Fibroblast of lung (primary cell): ENCODE measurements around the gene NOX4. TPM values are rescaled to one million over a fixed set of nuclear protein-coding genes. Genes with fewer than 3 reads are reported as not detected.

Experiments
- DNase-seq, 2 donors: peaks; one replicate each; pipeline versions ENCODE4 v3.0.0 to v3.0.0-alpha.2; 2010; ENCODE audit warnings: low read depth in 2 of 2
- H2AFZ ChIP-seq: 2 replicates; pipeline ENCODE4 v1.5.1; 2012; ENCODE audit warnings: low read length, control low read depth, inconsistent platforms
- H3K27ac ChIP-seq: 2 replicates; pipeline ENCODE4 v1.5.1; 2011; ENCODE audit warnings: low read length, control low read depth; ENCODE audit not compliant: insufficient read depth
- H3K27me3 ChIP-seq: 2 replicates; pipeline ENCODE4 v1.5.1; 2011; ENCODE audit warnings: mild to moderate bottlenecking, low read length; ENCODE audit not compliant: control insufficient read depth, insufficient read depth
- H3K36me3 ChIP-seq: 2 replicates; pipeline ENCODE4 v1.5.1; 2011; ENCODE audit warnings: low read length; ENCODE audit not compliant: control insufficient read depth, insufficient read depth
- H3K4me1 ChIP-seq: 2 replicates; pipeline ENCODE4 v1.5.1; 2011; ENCODE audit warnings: low read length; ENCODE audit not compliant: control insufficient read depth, insufficient read depth; ENCODE audit errors: extremely low read depth
- H3K4me2 ChIP-seq: 2 replicates; pipeline ENCODE4 v1.5.1; 2011; ENCODE audit warnings: low read length, control low read depth; ENCODE audit not compliant: insufficient read depth; ENCODE audit errors: extremely low read depth
- H3K4me3 ChIP-seq, 4 experiments: fragments of 200-600 bp in 1 of 4; sonication (generic) in 1 of 4; replicated peaks in 1 of 4; 2 replicates each; pipeline ENCODE4 v1.5.1; 2011 to 2016; ENCODE audit warnings: low read length in 4 of 4, low read depth in 3 of 4, mild to moderate bottlenecking in 3 of 4, control low read depth in 2 of 4, inconsistent platforms in 1 of 4, mixed read lengths in 1 of 4; ENCODE audit not compliant: insufficient read depth in 1 of 4; ENCODE audit errors: control extremely low read depth in 1 of 4
- H3K79me2 ChIP-seq: 2 replicates; pipeline ENCODE4 v1.5.1; 2012; ENCODE audit warnings: mild to moderate bottlenecking, low read length, inconsistent platforms; ENCODE audit not compliant: control insufficient read depth, insufficient read depth
- H3K9ac ChIP-seq: 2 replicates; pipeline ENCODE4 v1.5.1; 2011; ENCODE audit warnings: mild to moderate bottlenecking, low read length, control low read depth; ENCODE audit not compliant: insufficient read depth
- H3K9me3 ChIP-seq: 2 replicates; pipeline ENCODE4 v1.5.1; 2012; ENCODE audit warnings: low read depth, low read length; ENCODE audit not compliant: control insufficient read depth, insufficient read depth
- H4K20me1 ChIP-seq: 2 replicates; pipeline ENCODE4 v1.5.1; 2011; ENCODE audit warnings: low read length; ENCODE audit not compliant: control insufficient read depth, insufficient read depth; ENCODE audit errors: extremely low read depth
- CTCF ChIP-seq, 2 donors: IDR thresholded peaks in 1 of 2; conservative IDR thresholded peaks in 1 of 2; 1 replicate in 1 of 2; 2 replicates in 1 of 2; pipeline ENCODE4 v1.5.1; 2011 to 2012; ENCODE audit warnings: low read length in 2 of 2, control low read depth in 1 of 2, inconsistent platforms in 1 of 2, low read depth in 1 of 2, mild to moderate bottlenecking in 1 of 2
- EZH2 ChIP-seq: IDR thresholded peaks from 2 replicates; pipeline ENCODE4 v1.5.1; 2012; ENCODE audit warnings: low read length, control low read depth, mild to moderate bottlenecking; ENCODE audit errors: missing control alignments
- polyA plus RNA-seq, 2 donors: library from polyadenylated mRNA; depleted of rRNA in 1 of 2; stranded (reverse) in 1 of 2; unstranded in 1 of 2; fragments of >200 nt; gene quantifications; 2 replicates each; pipeline ENCODE4 v1.2.1, GENCODE V29; 2011 to 2012; ENCODE audit warnings: missing spikeins in 1 of 2
- total RNA-seq: library from RNA; depleted of rRNA; stranded (reverse); fragments of >200 nt; gene quantifications from 2 replicates; pipeline ENCODE4 v1.2.1, GENCODE V29; 2014

NOX4 gene
- total and polyA plus RNA-seq, 2 donors (not counting 1 experiment from before 2014, with no cell fraction given) = 0.49 to 0.50 TPM

- Histone ChIP-seq H3K27ac (no peak overlapping the region), H3K27me3 (no peaks in the 10 kb centered on the region), H3K9me3 (no peaks in the 10 kb centered on the region), H3K4me2 (no peak overlapping the region), H2AFZ (no peak overlapping the region), H4K20me1 (no peaks in the 10 kb centered on the region), H3K4me3 (no peak overlapping the region), H3K4me1 (no peaks in the 10 kb centered on the region), H3K36me3 (no peaks in the 10 kb centered on the region), H3K9ac (no peak overlapping the region), H3K79me2 (no peaks in the 10 kb centered on the region)
- TF ChIP-seq CTCF (conservative IDR thresholded peaks at IDR 0.05 in 1 of 2, IDR thresholded peaks at IDR 0.05 in 1 of 2; ENCODE audit: low read depth in 1 of 2, low read length in 2 of 2) (no peak), EZH2 (no peak)
- DNase-seq = no peak
Measured at GRCh38 chr11:89441606-89442005, 49.6 kb downstream of the NOX4 start.

GRCh38 chr11:89437317-89437716, 53.9 kb downstream of the NOX4 start:
- Histone ChIP-seq H3K79me2 (no peaks in the 10 kb centered on the region), H3K36me3 (no peaks in the 10 kb centered on the region), H4K20me1 (no peaks in the 10 kb centered on the region), H3K27ac (no peak overlapping the region), H3K9ac (no peak overlapping the region), H3K9me3 (no peaks in the 10 kb centered on the region), H3K4me1 (no peaks in the 10 kb centered on the region), H3K27me3 (no peaks in the 10 kb centered on the region), H3K4me3 (no peak overlapping the region), H3K4me2 (no peak overlapping the region), H2AFZ (no peak overlapping the region)
- no peak for DNase-seq
- TF ChIP-seq CTCF (conservative IDR thresholded peaks at IDR 0.05 in 1 of 2, IDR thresholded peaks at IDR 0.05 in 1 of 2; ENCODE audit: low read depth in 1 of 2, low read length in 2 of 2) = no peak
- TF ChIP-seq EZH2 = no peak

- no peaks in the 10 kb centered on the region for H3K79me2 ChIP-seq
- no peak overlapping the region for H3K4me3 ChIP-seq
- H3K27ac ChIP-seq = no peak overlapping the region
- no peaks in the 10 kb centered on the region for H4K20me1 ChIP-seq
- H3K9ac ChIP-seq = no peak overlapping the region
- H3K4me2 ChIP-seq = no peak overlapping the region
- H3K27me3 ChIP-seq = no peaks in the 10 kb centered on the region
- no peaks in the 10 kb centered on the region for H3K9me3 ChIP-seq
- H3K36me3 ChIP-seq = no peaks in the 10 kb centered on the region
- H3K4me1 ChIP-seq = no peaks in the 10 kb centered on the region
- peak; percentile 39 to 53 for DNase-seq
- no peak overlapping the region for H2AFZ ChIP-seq
- TF ChIP-seq EZH2 = no peak
- no peak for TF ChIP-seq CTCF (conservative IDR thresholded peaks at IDR 0.05 in 1 of 2, IDR thresholded peaks at IDR 0.05 in 1 of 2; ENCODE audit: low read depth in 1 of 2, low read length in 2 of 2)
Measured at GRCh38 chr11:89436071-89436470, 55.1 kb downstream of the NOX4 start.
